ENCODE measurements around the gene PTPN1. TPM values are rescaled to one million over a fixed set of nuclear protein-coding genes. Genes with fewer than 3 reads are reported as not detected.
"Not testable (repeated sequence)": the region's sequence is repeated elsewhere in the genome, so short reads cannot be mapped to it uniquely, and the experiment has no call there.

Gene PTPN1
- total and polyA plus RNA-seq, 3 experiments from 2014 or later: 35.7 to 67.3 (median 64.2) TPM

DNA sequence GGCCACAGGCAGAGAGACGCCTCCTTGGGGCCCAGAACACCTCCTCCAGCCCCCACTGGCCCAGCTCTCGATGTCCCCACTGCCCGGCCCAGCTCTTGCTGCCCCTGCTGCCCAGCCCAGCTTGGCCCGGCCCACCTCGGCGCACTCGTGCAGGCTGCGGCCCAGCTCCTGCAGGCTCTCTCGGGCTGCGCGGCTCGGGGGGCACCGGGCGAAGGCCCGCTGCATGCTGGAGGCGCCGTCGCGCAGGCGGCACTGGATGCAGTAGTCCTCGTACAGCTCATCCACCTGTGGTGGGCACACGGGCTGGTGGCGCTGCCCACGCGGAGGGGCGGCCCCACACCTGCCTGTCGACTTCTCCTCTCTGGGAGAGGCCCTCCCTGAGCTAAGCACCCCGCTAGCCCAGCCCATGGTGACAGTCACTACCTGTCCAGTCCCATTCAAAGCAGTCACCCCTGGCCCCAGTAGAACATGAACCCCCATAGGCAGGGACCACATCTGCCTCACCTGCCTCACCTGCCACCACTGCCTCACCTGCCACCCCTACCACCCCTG is 99.3 kb downstream of the PTPN1 start:
- H3K4me1 ChIP-seq (ENCODE audit: insufficient read depth, low read length): no peaks in the 10 kb centered on the region
- ChIA-PET CTCF (interaction anchor here (1.1 kb wide), 1 partner anchor 21 kb away, joined by 3 read pairs; no protein-coding TSS in a partner anchor), POLR2A (no interaction called here)
- H3K4me1 Mint-ChIP-seq: no peaks in the 10 kb centered on the region
- H3K9me3 Mint-ChIP-seq: no peaks in the 10 kb centered on the region
- no peaks in the 10 kb centered on the region for H3K36me3 ChIP-seq (ENCODE audit: insufficient read depth, low read length)
- H3K4me3 ChIP-seq (ENCODE audit: low read length): no peak overlapping the region
- DNase-seq: no peak
- no peak overlapping the region for H3K27ac Mint-ChIP-seq
- H3K36me3 Mint-ChIP-seq: no peaks in the 10 kb centered on the region
- H3K9me3 ChIP-seq (ENCODE audit: low read length): no peaks in the 10 kb centered on the region
- H3K27me3 ChIP-seq (ENCODE audit: insufficient read depth, low read length, poor library complexity, severe bottlenecking): no peaks in the 10 kb centered on the region
- H3K27ac ChIP-seq (ENCODE audit: low read depth, low read length): no peak overlapping the region
- no peak overlapping the region for H3K4me3 Mint-ChIP-seq
- peaks cover 2 to 5% of the 10 kb centered on the region in 2 donors for H3K27me3 Mint-ChIP-seq

DNA sequence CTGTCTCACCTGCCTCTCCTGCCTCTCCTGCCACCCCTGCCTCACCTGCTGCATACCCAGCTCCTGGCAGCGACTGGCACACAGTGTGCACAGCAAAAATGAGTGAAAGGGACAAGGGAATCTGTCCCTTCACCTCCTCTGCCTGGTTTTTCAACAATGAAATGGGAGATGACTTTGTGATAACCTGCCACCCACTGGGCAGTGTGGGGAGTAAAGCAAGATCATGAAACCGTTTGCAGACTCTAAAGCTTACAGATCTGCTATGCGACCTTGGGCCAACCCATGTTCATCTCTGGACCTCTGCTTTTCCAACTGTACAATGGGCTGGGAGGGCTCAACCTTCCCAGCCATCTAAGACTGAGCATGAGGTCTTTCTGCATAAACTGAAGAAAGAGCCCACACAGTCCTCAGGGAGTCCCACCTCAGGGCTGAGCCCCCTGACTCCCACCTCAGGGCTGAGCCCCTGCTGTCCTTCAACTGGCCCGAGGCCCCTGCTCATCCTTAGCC is 100.1 kb downstream of the PTPN1 start:
- CTCF ChIA-PET: no interaction called here
- no peaks in the 10 kb centered on the region for H3K4me1 ChIP-seq (ENCODE audit: insufficient read depth, low read length)

DNA sequence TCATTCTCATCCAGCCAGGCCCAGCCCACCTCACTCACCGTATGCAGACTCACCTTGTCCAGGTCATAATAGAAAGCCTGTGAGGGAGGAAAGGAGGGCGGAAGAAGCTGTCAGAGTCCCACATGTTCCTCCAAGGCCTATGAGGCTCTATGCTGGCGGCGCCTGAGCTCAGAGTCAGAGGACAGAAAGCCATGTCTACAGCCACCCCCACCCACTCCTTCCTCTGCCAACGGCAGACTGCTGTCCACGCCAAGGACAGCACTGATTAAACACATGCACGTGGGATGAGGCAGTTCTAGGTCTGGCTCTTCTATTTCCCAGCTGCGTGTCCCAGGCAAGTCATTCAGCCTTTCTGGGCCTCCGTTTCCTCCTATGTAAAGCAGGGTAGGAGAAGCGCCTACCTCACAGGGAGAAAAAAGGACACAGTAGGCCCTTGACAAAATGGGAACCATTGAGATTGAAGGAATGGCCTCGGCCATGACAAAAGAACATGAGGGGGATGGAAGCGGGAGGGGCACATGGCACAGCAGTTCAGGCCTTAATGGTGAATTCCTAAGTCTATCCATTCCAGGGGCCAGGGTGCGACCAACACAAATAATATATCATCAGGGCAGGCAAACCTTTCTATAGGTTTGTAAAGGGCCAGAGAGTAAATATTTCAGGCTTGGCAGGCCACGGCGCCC is 101.1 kb downstream of the PTPN1 start:
- H3K4me1 Mint-ChIP-seq: no peaks in the 10 kb centered on the region
- no peaks in the 10 kb centered on the region for H3K36me3 ChIP-seq (ENCODE audit: insufficient read depth, low read length)
- no peak overlapping the region for H3K4me3 Mint-ChIP-seq
- H3K27ac ChIP-seq (ENCODE audit: low read depth, low read length): no peak overlapping the region
- no peak overlapping the region for H3K4me3 ChIP-seq (ENCODE audit: low read length)
- no peaks in the 10 kb centered on the region for H3K4me1 ChIP-seq (ENCODE audit: insufficient read depth, low read length)
- no peaks in the 10 kb centered on the region for H3K36me3 Mint-ChIP-seq
- H3K9me3 Mint-ChIP-seq: no peaks in the 10 kb centered on the region
- H3K27me3 ChIP-seq (ENCODE audit: insufficient read depth, low read length, poor library complexity, severe bottlenecking): no peaks in the 10 kb centered on the region
- POLR2A ChIA-PET: no interaction called here
- CTCF ChIA-PET: no interaction called here
- H3K9me3 ChIP-seq (ENCODE audit: low read length): no peaks in the 10 kb centered on the region
- H3K27ac Mint-ChIP-seq: no peak overlapping the region
- peaks cover 2 to 5% of the 10 kb centered on the region in 2 donors for H3K27me3 Mint-ChIP-seq
- DNase-seq: no peak

More for the DNA sequence above, 100.1 kb downstream of the PTPN1 start:
- peaks cover 2 to 5% of the 10 kb centered on the region in 2 donors for H3K27me3 Mint-ChIP-seq
- POLR2A ChIA-PET: no interaction called here
- Histone ChIP-seq H3K9me3 (ENCODE audit: low read length) (no peaks in the 10 kb centered on the region), H3K4me3 (ENCODE audit: low read length) (no peak overlapping the region), H3K27me3 (ENCODE audit: insufficient read depth, low read length, poor library complexity, severe bottlenecking) (no peaks in the 10 kb centered on the region), H3K27ac (ENCODE audit: low read depth, low read length) (no peak overlapping the region), H3K36me3 (ENCODE audit: insufficient read depth, low read length) (no peaks in the 10 kb centered on the region)
- no peaks in the 10 kb centered on the region for H3K4me1 Mint-ChIP-seq
- no peaks in the 10 kb centered on the region for H3K36me3 Mint-ChIP-seq
- no peak for DNase-seq
- no peak overlapping the region for H3K4me3 Mint-ChIP-seq
- H3K27ac Mint-ChIP-seq: no peak overlapping the region
- H3K9me3 Mint-ChIP-seq: no peaks in the 10 kb centered on the region

DNA sequence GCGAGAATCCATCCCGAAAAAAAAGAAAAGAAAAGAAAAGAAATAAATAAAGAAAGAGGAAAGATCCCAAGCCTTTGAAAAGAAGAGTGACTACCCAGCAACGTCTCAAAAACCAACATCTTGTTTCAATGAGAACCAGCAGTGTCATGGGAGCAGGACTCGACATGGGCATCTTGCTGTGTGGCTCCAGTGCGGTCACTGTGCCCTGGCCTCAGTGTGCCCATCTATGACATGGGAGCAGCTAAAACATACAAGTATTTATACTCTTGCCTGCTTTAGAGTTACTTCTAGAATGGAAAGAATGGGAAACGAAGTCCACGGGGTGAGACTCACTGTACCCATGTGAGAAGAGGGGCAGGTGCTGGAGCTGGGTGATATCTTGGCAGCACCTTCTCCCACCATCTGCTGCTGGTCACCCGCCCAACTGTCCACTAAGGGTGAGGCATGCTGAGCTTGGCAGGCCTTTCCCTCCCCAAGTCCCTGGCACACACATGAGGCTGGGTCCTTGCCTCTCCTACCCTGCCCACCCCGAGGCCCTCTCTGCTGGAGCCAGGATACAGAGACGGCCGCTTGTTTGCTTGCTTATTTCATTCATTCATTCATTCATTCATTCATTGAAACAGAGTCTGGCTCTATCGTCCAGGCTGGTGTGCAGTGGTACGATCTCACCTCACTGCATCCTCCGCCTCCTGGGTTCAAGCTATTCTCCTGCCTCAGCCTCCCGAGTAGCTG is 103.4 kb downstream of the PTPN1 start:
- H3K4me1 Mint-ChIP-seq: no peaks in the 10 kb centered on the region
- H3K27ac Mint-ChIP-seq: no peak overlapping the region
- Histone ChIP-seq H3K36me3 (ENCODE audit: insufficient read depth, low read length) (no peaks in the 10 kb centered on the region), H3K4me3 (ENCODE audit: low read length) (no peak overlapping the region), H3K4me1 (ENCODE audit: insufficient read depth, low read length) (no peaks in the 10 kb centered on the region), H3K9me3 (ENCODE audit: low read length) (no peaks in the 10 kb centered on the region), H3K27me3 (ENCODE audit: insufficient read depth, low read length, poor library complexity, severe bottlenecking) (no peaks in the 10 kb centered on the region), H3K27ac (ENCODE audit: low read depth, low read length) (no peak overlapping the region)
- peaks cover 2 to 5% of the 10 kb centered on the region in 2 donors for H3K27me3 Mint-ChIP-seq
- H3K9me3 Mint-ChIP-seq: no peaks in the 10 kb centered on the region
- no peak overlapping the region for H3K4me3 Mint-ChIP-seq
- no peaks in the 10 kb centered on the region for H3K36me3 Mint-ChIP-seq
- ChIA-PET CTCF (no interaction called here), POLR2A (no interaction called here)
- no peak for DNase-seq

DNA sequence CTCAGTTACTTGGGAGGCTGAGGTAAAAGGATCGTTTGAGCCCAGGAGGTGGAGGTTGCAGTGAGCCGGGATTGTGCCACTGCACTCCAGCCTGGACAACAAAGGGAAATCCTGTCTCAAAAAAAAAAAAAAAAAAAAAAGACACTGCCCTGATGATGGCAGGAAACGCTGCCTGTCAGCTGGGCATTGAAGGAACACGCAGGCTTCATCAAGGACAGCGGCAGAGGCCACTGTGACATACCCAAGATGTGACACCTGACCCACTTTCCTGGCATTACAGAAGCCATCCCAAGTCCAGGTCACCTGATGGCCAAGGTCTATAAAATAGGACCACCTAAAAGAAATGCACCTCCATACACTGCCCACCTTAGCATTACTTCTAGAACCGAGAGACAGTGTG is 105.2 kb downstream of the PTPN1 start:
- H3K27ac ChIP-seq (ENCODE audit: low read depth, low read length): no peak overlapping the region
- H3K27ac Mint-ChIP-seq: no peak overlapping the region
- no peak overlapping the region for H3K4me3 ChIP-seq (ENCODE audit: low read length)
- no peak overlapping the region for H3K4me3 Mint-ChIP-seq
- ChIA-PET CTCF (interaction anchor here (1.2 kb wide), 1 partner anchor 27 kb away, joined by 3 read pairs; no protein-coding TSS in a partner anchor), POLR2A (no interaction called here)
- no peaks in the 10 kb centered on the region for H3K36me3 Mint-ChIP-seq
- no peaks in the 10 kb centered on the region for H3K4me1 Mint-ChIP-seq
- no peaks in the 10 kb centered on the region for H3K9me3 ChIP-seq (ENCODE audit: low read length)
- H3K27me3 ChIP-seq (ENCODE audit: insufficient read depth, low read length, poor library complexity, severe bottlenecking): no peaks in the 10 kb centered on the region
- H3K36me3 ChIP-seq (ENCODE audit: insufficient read depth, low read length): no peaks in the 10 kb centered on the region
- H3K9me3 Mint-ChIP-seq: no peaks in the 10 kb centered on the region
- no peaks in the 10 kb centered on the region for H3K4me1 ChIP-seq (ENCODE audit: insufficient read depth, low read length)
- peaks cover 1 to 2% of the 10 kb centered on the region in 2 donors for H3K27me3 Mint-ChIP-seq
- DNase-seq: no peak

DNA sequence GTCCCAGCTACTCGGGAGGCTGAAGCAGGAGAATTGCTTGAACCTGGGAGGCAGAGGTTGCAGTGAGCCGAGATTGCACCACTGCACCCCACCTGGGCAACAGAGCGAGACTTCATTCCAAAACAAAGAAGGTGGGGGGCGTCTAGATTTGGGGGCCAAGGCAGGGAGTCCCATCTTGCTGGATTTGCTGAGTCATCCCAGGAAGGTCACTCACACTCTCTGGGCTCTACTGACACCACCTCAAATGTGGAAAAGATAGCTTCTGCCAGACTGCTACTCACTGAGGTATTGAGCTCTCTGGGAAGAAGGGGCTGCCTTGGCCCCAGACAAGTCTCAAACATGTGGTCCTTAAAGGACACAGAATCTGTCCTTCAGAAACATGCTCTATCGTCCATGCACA is 106.8 kb downstream of the PTPN1 start:
- Mint-ChIP-seq H3K4me3 (no peak overlapping the region), H3K27me3 (peaks cover 0 to 2% of the 10 kb centered on the region in 2 donors), H3K9me3 (peaks cover 0 to 13% (median 4%) of the 10 kb centered on the region in 5 donors), H3K27ac (no peak overlapping the region), H3K36me3 (peaks cover 0 to 8% (median 0%) of the 10 kb centered on the region in 3 donors), H3K4me1 (no peaks in the 10 kb centered on the region)
- H3K36me3 ChIP-seq (ENCODE audit: insufficient read depth, low read length): no peaks in the 10 kb centered on the region
- H3K9me3 ChIP-seq (ENCODE audit: low read length): no peaks in the 10 kb centered on the region
- CTCF ChIA-PET: interaction anchor here (0.6 to 1.8 kb wide), 2 partner anchors 19 to 132 kb away, joined by 3 to 5 read pairs; no protein-coding TSS in a partner anchor
- no peak for DNase-seq
- no peak overlapping the region for H3K4me3 ChIP-seq (ENCODE audit: low read length)
- H3K4me1 ChIP-seq (ENCODE audit: insufficient read depth, low read length): no peaks in the 10 kb centered on the region
- no peaks in the 10 kb centered on the region for H3K27me3 ChIP-seq (ENCODE audit: insufficient read depth, low read length, poor library complexity, severe bottlenecking)
- no peak overlapping the region for H3K27ac ChIP-seq (ENCODE audit: low read depth, low read length)
- POLR2A ChIA-PET: no interaction called here

GRCh38 chr20:50618537-50618936 is 108.4 kb downstream of the PTPN1 start:
- H3K4me1 Mint-ChIP-seq: no peaks in the 10 kb centered on the region
- peaks cover 0 to 8% (median 0%) of the 10 kb centered on the region in 3 donors for H3K36me3 Mint-ChIP-seq
- H3K27ac Mint-ChIP-seq: no peak overlapping the region
- no peak overlapping the region for H3K4me3 Mint-ChIP-seq
- ChIA-PET POLR2A (no interaction called here), CTCF (no interaction called here)
- no peaks in the 10 kb centered on the region for H3K4me1 ChIP-seq (ENCODE audit: insufficient read depth, low read length)
- H3K4me3 ChIP-seq (ENCODE audit: low read length): no peak overlapping the region
- H3K9me3 ChIP-seq (ENCODE audit: low read length): no peaks in the 10 kb centered on the region
- H3K27me3 Mint-ChIP-seq: peaks cover 0 to 2% of the 10 kb centered on the region in 2 donors
- peaks cover 0 to 13% (median 4%) of the 10 kb centered on the region in 5 donors for H3K9me3 Mint-ChIP-seq
- no peaks in the 10 kb centered on the region for H3K36me3 ChIP-seq (ENCODE audit: insufficient read depth, low read length)
- no peak for DNase-seq
- no peak overlapping the region for H3K27ac ChIP-seq (ENCODE audit: low read depth, low read length)
- no peaks in the 10 kb centered on the region for H3K27me3 ChIP-seq (ENCODE audit: insufficient read depth, low read length, poor library complexity, severe bottlenecking)

GRCh38 chr20:50620459-50620858 is 110.3 kb downstream of the PTPN1 start:
- CTCF ChIA-PET; H3K9me3 ChIP-seq (ENCODE audit: low read length); POLR2A ChIA-PET; H3K27me3 ChIP-seq (ENCODE audit: insufficient read depth, low read length, poor library complexity, severe bottlenecking); H3K4me1 Mint-ChIP-seq; H3K27me3 Mint-ChIP-seq; H3K36me3 ChIP-seq (ENCODE audit: insufficient read depth, low read length); H3K4me3 Mint-ChIP-seq; H3K4me1 ChIP-seq (ENCODE audit: insufficient read depth, low read length); H3K27ac Mint-ChIP-seq; H3K4me3 ChIP-seq (ENCODE audit: low read length); DNase-seq; H3K27ac ChIP-seq (ENCODE audit: low read depth, low read length); H3K36me3 Mint-ChIP-seq: not testable (repeated sequence)
- peaks cover 0 to 13% (median 4%) of the 10 kb centered on the region in 5 donors for H3K9me3 Mint-ChIP-seq
